H9 (cell line): ENCODE measurements around the gene PLD2. TPM values are rescaled to one million over a fixed set of nuclear protein-coding genes. Genes with fewer than 3 reads are reported as not detected.

Source experiments
- DNase-seq: peaks from one replicate; pipeline ENCODE4 v3.0.0-alpha.2; 2017
- H2AFZ ChIP-seq: one replicate; pipeline ENCODE4 v1.6.1; 2013; ENCODE audit warnings: mild to moderate bottlenecking, low read length, control low read depth, moderate library complexity
- H2AK5ac ChIP-seq: 2 replicates; pipeline ENCODE4 v1.6.1; 2013; ENCODE audit warnings: low read length, control low read depth, mixed read lengths; ENCODE audit not compliant: insufficient read length
- H2BK120ac ChIP-seq: one replicate; pipeline ENCODE4 v1.6.1; 2013; ENCODE audit warnings: low read depth, mild to moderate bottlenecking, low read length, control low read depth, inconsistent platforms; ENCODE audit not compliant: poor library complexity, severe bottlenecking
- H2BK12ac ChIP-seq: 2 replicates; pipeline ENCODE4 v1.6.1; 2013; ENCODE audit warnings: low read length, control low read depth, mixed read lengths, low read depth; ENCODE audit not compliant: insufficient read length
- H2BK15ac ChIP-seq: 2 replicates; pipeline ENCODE4 v1.6.1; 2013; ENCODE audit warnings: low read depth, low read length, control low read depth
- H2BK20ac ChIP-seq: one replicate; pipeline ENCODE4 v1.6.1; 2013; ENCODE audit warnings: low read depth, mild to moderate bottlenecking, low read length, control low read depth, inconsistent platforms; ENCODE audit not compliant: poor library complexity, severe bottlenecking
- H2BK5ac ChIP-seq: 2 replicates; pipeline ENCODE4 v1.6.1; 2013; ENCODE audit warnings: low read length, control low read depth, mixed read lengths; ENCODE audit not compliant: insufficient read length
- H3K14ac ChIP-seq: 2 replicates; pipeline ENCODE4 v1.6.1; 2013; ENCODE audit warnings: low read length, control low read depth; ENCODE audit not compliant: insufficient read depth
- H3K18ac ChIP-seq: 2 replicates; pipeline ENCODE4 v1.6.1; 2013; ENCODE audit warnings: low read depth, mild to moderate bottlenecking, mixed read lengths, low read length, control low read depth; ENCODE audit not compliant: insufficient read length
- H3K23ac ChIP-seq: 2 replicates; pipeline ENCODE4 v1.6.1; 2013; ENCODE audit warnings: low read length, control low read depth, mixed read lengths, low read depth; ENCODE audit not compliant: insufficient read length
- H3K23me2 ChIP-seq: 2 replicates; pipeline ENCODE4 v1.6.1; 2013; ENCODE audit warnings: low read depth, mild to moderate bottlenecking, mixed read lengths, low read length, control low read depth; ENCODE audit not compliant: insufficient read length, poor library complexity, severe bottlenecking
- H3K27ac ChIP-seq: 2 replicates; pipeline ENCODE4 v1.5.1; 2013; ENCODE audit warnings: low read length, control low read depth, mixed read lengths, low read depth; ENCODE audit not compliant: insufficient read length
- H3K27me3 ChIP-seq: 2 replicates; pipeline ENCODE4 v1.6.1; 2013; ENCODE audit warnings: low read length, control low read depth, inconsistent platforms; ENCODE audit not compliant: insufficient read depth
- H3K4ac ChIP-seq: 2 replicates; pipeline ENCODE4 v1.6.1; 2013; ENCODE audit warnings: low read depth, mild to moderate bottlenecking, control low read depth, inconsistent platforms, low read length, moderate library complexity
- H3K4me1 ChIP-seq: 2 replicates; pipeline ENCODE4 v1.6.1; 2013; ENCODE audit warnings: low read length, control low read depth, inconsistent platforms; ENCODE audit not compliant: insufficient read depth
- H3K4me2 ChIP-seq: 2 replicates; pipeline ENCODE4 v1.6.1; 2013; ENCODE audit warnings: low read length, control low read depth, mixed read lengths; ENCODE audit not compliant: insufficient read length, insufficient read depth
- H3K56ac ChIP-seq: 2 replicates; pipeline ENCODE4 v1.6.1; 2013; ENCODE audit warnings: low read depth, mild to moderate bottlenecking, mixed read lengths, low read length, control low read depth; ENCODE audit not compliant: insufficient read length
- H3K79me1 ChIP-seq: 2 replicates; pipeline ENCODE4 v1.6.1; 2013; ENCODE audit warnings: low read depth, mild to moderate bottlenecking, moderate library complexity, low read length, control low read depth, inconsistent platforms; ENCODE audit not compliant: insufficient read depth, poor library complexity, severe bottlenecking
- H3K79me2 ChIP-seq: 2 replicates; pipeline ENCODE4 v1.6.1; 2013; ENCODE audit warnings: low read length, control low read depth, inconsistent platforms; ENCODE audit not compliant: insufficient read depth
- H3K9ac ChIP-seq: 2 replicates; pipeline ENCODE4 v1.6.1; 2013; ENCODE audit warnings: low read length, control low read depth, mixed read lengths; ENCODE audit not compliant: insufficient read length; ENCODE audit errors: extremely low read depth
- H3K9me3 ChIP-seq: one replicate; pipeline ENCODE4 v1.6.1; 2013; ENCODE audit warnings: low read depth, low read length, inconsistent platforms; ENCODE audit not compliant: control insufficient read depth
- H3T11ph ChIP-seq: one replicate; pipeline ENCODE4 v1.6.1; 2013; ENCODE audit warnings: mild to moderate bottlenecking, low read length, control low read depth, inconsistent platforms
- H4K20me1 ChIP-seq: one replicate; pipeline ENCODE4 v1.6.1; 2013; ENCODE audit not compliant: control insufficient read depth, insufficient read length, insufficient read depth
- H4K5ac ChIP-seq: 2 replicates; pipeline ENCODE4 v1.6.1; 2013; ENCODE audit warnings: low read depth, mild to moderate bottlenecking, mixed read lengths, low read length, control low read depth; ENCODE audit not compliant: insufficient read length
- H4K8ac ChIP-seq: replicated peaks from 2 replicates; pipeline ENCODE4 v1.6.1; 2013; ENCODE audit warnings: low read length, control low read depth, mixed read lengths, low read depth; ENCODE audit not compliant: insufficient read length
- H4K91ac ChIP-seq: 2 replicates; pipeline ENCODE4 v1.6.1; 2013; ENCODE audit warnings: low read depth, mild to moderate bottlenecking, moderate library complexity, mixed read lengths, low read length, control low read depth; ENCODE audit not compliant: insufficient read length
- H3K27ac Mint-ChIP-seq, 3 experiments: 2 replicates in 2 of 3; 3 replicates in 1 of 3; pipeline ENCODE4 v1.8.0; 2020 to 2021; ENCODE audit warnings: mixed read lengths in 3 of 3, mild to moderate bottlenecking in 1 of 3, moderate library complexity in 1 of 3
- H3K27me3 Mint-ChIP-seq: 2 replicates; pipeline ENCODE4 v1.8.0; 2021; ENCODE audit warnings: low read depth, mild to moderate bottlenecking, moderate library complexity, mixed read lengths
- H3K36me3 Mint-ChIP-seq, 3 experiments: 2 replicates in 2 of 3; 3 replicates in 1 of 3; pipeline ENCODE4 v1.8.0; 2020 to 2021; ENCODE audit warnings: low read depth in 3 of 3, mixed read lengths in 3 of 3; ENCODE audit not compliant: insufficient read depth in 1 of 3
- H3K4me1 Mint-ChIP-seq, 2 experiments: 2 replicates each; pipeline ENCODE4 v1.8.0; 2020; ENCODE audit warnings: mixed read lengths in 2 of 2
- H3K4me3 Mint-ChIP-seq, 2 experiments: 2 replicates in 1 of 2; 3 replicates in 1 of 2; pipeline ENCODE4 v1.8.0; 2020 to 2021; ENCODE audit warnings: mild to moderate bottlenecking in 2 of 2, mixed read lengths in 2 of 2, moderate library complexity in 1 of 2
- H3K9me3 Mint-ChIP-seq, 2 experiments: 2 replicates in 1 of 2; 3 replicates in 1 of 2; pipeline ENCODE4 v1.8.0; 2020; ENCODE audit warnings: mild to moderate bottlenecking in 2 of 2, mixed read lengths in 2 of 2, moderate library complexity in 1 of 2
- CTCF ChIP-seq: fragments of 200-600 bp; sonication (generic); conservative IDR thresholded peaks from 3 replicates; pipeline ENCODE4 v1.8.0; 2021; ENCODE audit warnings: antibody characterized with exemption, mild to moderate bottlenecking
- WGBS: extraction: QIAGEN DNeasy Blood & Tissue Kit; methylation state at CpG from one replicate; pipeline ENCODE4 v1.1.7; 2013; ENCODE audit warnings: missing lambda C conversion rate, low lambda C conversion rate, mixed read lengths; ENCODE audit not compliant: insufficient read length; ENCODE audit errors: extremely low coverage; 5-methylcytosine and 5-hydroxymethylcytosine counted together
- total RNA-seq: library from RNA; stranded (reverse); gene quantifications from 2 replicates; pipeline ENCODE4 v1.2.1, GENCODE V29; 2021

PLD2 gene
- total RNA-seq, 1 experiment from 2014 or later, result 63.3 TPM

- H4K8ac ChIP-seq, result no peak overlapping the region
- H2BK5ac ChIP-seq, result no peak overlapping the region
- H2AFZ ChIP-seq, result no peak overlapping the region
- H3K27me3 ChIP-seq, result no peaks in the 10 kb centered on the region
- no peaks in the 10 kb centered on the region for H4K20me1 ChIP-seq
- H3K18ac ChIP-seq, result no peak overlapping the region
- no peak overlapping the region for H2BK12ac ChIP-seq
- Mint-ChIP-seq H3K36me3 (peaks cover 0 to 10% (median 0%) of the 10 kb centered on the region in 3 experiments; a peak in 4 of 7 replicates), H3K9me3 (no peaks in the 10 kb centered on the region), H3K4me1 (peaks cover 45 to 47% of the 10 kb centered on the region in 2 experiments), H3K27ac (no peak overlapping the region), H3K4me3 (peak overlapping the region in 1 of 2 experiments; percentile 13; a peak in 1 of 5 replicates), H3K27me3 (no peaks in the 10 kb centered on the region)
- no peaks in the 10 kb centered on the region for H3K79me2 ChIP-seq
- no peak overlapping the region for H3K9ac ChIP-seq
- no peak overlapping the region for H3K56ac ChIP-seq
- no peak overlapping the region for H4K5ac ChIP-seq
- no peak overlapping the region for H3T11ph ChIP-seq
- no peak for DNase-seq
- H3K23ac ChIP-seq, result no peak overlapping the region
- H2BK120ac ChIP-seq, result no peak overlapping the region
- no peaks in the 10 kb centered on the region for H3K9me3 ChIP-seq
- no peak overlapping the region for H4K91ac ChIP-seq
- H3K4me2 ChIP-seq, result no peak overlapping the region
- H3K4me1 ChIP-seq, result peaks cover 17% of the 10 kb centered on the region; the same call in 1 of the 2 replicates
- no peak overlapping the region for H3K4ac ChIP-seq
- H3K27ac ChIP-seq, result no peak overlapping the region
- no peak overlapping the region; the same call in 1 of the 2 replicates for H3K14ac ChIP-seq
- no peak overlapping the region for H2AK5ac ChIP-seq
- WGBS, result no CpG with 5 or more reads among the region's 16 CpGs
- H3K23me2 ChIP-seq, result no peaks in the 10 kb centered on the region
- no peaks in the 10 kb centered on the region for H3K79me1 ChIP-seq
- H2BK15ac ChIP-seq, result no peak overlapping the region
- no peak for TF ChIP-seq CTCF
- H2BK20ac ChIP-seq, result no peak overlapping the region
These were observed 54.1 kb downstream of the PLD2 start for GRCh38 chr17:4861052-4861451.
